ENCODE measurements around the gene PRKCE.

The PRKCE gene

DNA sequence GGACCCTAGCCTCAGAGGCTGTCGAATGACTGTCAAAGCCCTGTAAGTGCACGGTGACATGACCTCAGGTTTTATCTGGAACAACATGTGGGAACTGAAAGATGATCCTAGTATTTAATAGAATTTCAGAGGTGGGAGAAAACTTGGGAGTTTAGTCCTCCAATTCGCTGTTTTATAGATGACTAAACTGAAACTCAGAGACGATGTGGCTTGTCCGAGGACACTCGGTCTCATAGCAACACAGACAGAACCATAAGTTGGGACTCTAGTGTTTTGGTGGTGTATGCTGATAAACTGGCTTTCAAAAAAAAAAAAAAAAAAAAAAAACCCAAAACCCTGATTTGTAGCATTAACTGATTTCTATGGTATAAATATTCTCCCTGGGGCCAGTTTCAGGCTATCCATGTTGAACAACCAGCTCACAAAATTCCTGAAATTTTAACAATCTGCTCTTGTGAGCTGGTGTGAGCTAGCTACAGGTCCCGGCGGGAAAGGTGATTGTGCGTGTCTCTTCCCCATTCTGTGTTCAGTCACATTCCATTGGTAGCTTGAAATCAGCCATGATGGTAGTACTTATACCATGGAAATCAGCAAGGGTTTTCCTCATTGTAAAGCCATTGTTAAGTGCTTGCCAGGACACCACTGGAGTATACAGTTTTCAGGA lies 450.2 kb downstream of the PRKCE start:
- no peak for DNase-seq

DNA sequence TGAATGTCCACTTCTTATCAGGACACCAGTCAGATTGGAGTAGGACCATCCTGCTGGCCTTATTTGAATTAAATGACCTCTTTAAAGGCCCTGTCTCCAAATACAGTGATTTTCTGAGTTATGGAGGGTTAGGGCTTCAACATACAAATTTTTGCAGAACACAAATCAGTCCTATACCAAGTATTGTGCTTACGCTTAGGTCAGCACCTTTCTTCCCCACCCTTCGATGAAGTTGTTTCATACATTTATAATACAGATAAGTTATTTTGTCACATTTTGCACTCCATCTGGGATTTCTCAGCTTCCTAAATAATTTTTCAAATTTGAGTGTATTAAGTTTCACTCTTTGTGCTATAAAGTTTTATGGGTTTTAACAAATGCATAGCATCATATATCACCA lies 455.2 kb downstream of the PRKCE start:
- DNase-seq, result no peak

DNA sequence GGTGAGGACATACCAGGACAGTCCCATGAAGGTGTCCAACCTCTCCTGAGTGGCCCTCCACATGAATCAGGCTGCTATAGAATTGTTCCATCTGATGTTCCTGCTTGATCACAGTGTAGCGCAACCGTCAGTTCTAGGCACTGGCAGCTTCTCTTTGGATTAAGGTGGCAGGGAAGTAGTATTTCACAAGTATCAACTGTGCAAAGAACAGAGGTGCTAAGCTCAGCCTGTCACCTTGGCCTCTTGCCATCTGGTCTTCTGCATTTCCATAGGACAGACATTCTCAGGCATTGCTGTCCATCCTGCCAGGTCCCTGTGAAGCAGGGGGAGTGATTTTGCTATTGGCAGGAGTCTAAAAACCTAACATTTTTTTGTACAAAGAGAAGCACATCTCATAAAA lies 463.5 kb downstream of the PRKCE start:
- no peak for DNase-seq

DNA sequence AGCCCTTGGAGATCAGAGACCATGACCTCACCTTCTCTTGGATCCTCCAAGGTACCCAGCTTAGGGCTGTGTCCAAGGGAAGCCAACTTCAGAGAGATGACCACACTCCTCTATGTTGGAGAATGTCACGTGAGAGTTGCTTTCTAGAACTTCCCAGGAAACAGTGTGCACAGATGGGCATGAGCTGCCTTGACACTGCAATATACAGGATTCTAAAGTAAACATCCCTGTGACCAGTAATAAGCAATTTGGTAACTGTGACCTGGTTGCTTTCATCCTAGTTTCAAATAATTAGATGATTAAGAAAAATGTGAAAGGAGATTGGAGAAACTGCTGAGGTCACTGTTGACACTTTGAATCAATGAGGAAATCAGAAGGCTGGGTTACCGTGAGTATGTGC lies 464.7 kb downstream of the PRKCE start:
- DNase-seq, result no peak

DNA sequence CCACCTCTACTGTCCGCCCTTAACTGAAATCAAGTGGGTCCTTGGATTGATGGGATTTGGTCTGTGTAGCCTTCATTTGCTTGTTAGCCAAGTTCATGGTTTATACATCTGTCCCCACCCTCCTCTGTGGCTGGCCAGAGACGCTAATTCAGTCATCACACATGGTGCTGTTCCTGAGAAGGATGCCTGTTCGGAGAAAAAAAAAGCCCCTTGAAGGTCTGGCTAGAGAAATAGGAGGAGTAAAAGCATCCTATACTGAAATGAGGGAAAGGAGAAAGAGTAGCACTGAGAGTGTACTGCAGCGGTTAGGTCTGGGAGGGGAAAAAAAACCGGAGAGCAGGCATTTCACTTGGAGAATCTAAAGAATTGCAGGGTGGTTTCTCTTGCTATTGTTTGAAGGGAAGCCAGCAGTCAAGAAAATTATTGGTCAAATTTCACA lies 465.1 kb downstream of the PRKCE start:
- DNase-seq, result no peak

DNA sequence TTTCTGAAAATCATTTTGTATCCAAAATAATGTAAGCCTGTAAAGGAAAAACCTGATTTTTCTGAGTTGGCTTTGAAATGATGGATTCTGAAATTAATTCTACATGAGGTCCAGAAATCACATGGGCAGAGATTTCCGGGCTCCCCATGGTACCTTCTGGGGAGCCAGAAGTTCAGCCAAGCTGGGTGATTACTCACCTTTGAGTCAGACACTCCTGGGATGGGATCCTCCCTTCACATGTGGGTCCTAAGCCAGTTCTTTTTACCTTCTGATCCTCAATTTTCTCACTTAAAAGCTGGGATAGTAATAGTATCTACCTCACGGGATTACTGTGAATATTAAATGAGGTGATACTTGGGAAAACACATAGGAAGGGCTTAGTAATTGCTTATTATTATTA lies 465.9 kb downstream of the PRKCE start:
- DNase-seq, result no peak

DNA sequence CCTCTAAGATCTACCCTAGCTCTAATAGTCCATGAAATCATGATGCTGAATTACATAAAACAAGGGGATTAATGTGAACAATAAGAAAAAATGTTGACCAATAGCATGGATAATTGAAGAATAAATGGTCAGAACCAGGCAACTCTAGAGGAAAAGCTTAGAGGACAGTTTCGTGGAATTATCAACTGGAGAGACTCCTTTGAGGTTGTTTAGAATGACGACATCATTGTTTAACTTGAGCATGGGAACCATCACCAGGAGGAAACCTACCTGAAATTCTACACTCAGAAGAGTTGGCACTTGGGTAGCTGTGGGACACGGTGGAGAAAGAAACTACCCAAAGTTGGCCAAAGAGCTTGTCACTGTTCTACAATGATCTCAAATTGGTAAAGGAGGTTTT lies 466.5 kb downstream of the PRKCE start:
- DNase-seq, result no peak

DNA sequence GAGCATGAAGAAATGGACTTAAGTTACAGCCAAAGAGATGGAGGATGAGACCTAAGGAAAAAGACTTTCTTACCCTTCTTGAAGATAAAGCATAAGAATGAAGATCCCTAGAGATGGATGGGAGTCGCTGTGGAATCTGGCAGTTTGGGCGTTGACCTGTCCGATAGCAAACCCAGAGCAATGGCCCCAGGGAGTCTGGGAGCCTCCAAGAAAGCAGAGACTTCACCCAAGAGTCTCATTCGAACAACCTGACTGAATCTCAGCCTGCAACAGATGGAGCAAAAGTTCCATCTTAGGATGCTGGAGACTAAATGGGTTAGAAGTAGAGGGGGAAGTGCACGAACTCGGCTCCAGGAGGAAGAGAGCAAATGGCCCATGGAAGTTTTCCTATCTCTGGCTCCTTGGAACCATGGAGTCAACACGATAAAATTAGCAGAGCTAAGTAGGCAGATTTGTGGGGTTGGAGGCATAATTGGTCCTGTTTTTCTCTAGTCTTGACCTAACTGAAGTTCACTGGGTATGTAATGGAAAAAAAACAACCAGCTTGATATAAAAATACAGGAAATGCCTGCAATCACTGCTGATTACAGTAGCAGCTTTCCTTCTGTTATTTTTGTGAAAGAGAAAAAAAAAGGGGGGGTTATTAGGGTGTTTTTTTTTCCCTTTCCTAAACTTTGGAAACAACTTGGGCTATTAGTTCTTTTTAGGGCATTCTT lies 467.3 kb downstream of the PRKCE start:
- no peak for DNase-seq

DNA sequence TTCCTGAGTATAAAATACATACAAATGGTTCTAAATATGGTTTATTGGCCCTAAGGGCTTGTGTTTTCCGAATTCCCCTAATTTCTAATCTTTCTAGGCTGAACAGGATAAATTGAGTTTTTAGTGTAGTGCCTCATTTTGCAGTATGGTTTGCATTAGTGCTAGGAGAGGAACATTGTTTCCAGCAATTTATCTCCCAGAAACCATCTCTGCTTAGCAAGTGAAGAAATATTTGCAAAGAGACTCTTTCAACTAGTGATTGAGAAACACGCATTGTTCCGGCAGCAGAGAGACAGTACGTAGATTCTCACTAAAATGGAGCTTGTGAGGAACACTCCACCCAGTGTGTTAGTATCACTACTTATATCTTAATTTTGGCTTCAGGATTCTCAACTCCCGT lies 468.0 kb downstream of the PRKCE start:
- no peak for DNase-seq

DNA sequence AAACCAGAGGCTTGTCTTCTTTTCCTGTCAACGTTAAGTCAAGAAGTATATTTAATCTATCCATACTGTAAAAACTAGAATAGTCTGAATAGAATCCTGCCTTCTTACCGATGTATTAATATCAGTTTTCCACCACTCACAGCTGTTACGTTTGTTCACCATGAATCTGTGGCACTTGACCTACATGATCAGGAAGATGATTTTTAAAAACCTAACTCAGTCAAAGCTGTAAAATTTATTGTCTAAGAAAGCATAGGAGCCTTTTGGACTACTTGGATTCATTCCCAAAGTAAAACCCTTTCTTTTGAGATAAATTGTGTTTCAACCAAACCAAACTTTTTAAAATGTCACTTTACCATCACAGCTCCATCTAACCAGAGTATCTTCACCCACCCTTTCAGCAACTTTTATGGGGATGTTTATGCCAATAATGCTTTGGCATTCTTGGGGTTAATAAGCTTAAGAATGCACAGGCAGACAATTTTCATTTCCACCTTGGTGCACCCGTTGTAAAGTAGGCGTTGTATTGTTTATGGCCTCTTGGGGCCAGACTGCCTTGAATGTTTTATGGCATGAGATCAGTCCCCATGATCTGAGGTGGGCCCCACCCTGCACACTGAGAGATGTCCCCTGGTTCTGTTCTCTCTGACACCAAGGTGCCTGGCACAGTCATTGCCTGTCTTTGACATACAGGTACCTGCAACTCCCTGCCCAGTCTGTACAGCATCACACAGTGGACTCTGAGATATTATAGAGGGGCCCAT lies 469.5 kb downstream of the PRKCE start:
- no peak for DNase-seq

DNA sequence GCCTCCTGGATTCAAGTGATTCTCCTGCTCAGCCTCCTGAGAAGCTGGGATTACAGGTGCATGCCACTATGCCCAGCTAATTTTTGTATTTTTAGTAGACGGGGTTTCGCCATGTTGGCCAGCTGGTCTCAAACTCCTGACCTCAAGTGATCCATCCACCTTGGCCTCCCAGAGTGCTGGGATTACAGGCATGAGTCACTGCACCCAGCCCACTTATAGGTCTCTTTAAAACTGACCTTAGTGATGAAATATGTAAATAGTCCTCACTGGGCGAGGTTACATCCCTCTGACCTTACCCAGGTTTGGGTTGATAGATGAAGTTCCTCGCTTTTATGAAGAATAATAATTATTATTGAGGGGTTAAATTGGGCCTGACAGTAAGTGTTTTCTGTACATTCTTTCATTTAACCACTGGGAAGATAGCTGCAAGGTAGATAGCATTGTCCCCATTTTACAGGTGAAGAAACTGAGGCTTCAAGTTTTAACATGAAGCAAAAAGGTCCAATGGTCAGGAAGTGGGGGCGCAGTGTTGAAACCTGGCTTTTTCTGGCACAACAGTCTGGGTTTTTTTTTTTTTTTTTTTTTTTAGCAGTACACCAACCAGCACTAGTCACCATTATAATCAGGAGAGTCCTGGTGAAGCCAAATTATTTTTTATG lies 471.0 kb downstream of the PRKCE start:
- no peak for DNase-seq

DNA sequence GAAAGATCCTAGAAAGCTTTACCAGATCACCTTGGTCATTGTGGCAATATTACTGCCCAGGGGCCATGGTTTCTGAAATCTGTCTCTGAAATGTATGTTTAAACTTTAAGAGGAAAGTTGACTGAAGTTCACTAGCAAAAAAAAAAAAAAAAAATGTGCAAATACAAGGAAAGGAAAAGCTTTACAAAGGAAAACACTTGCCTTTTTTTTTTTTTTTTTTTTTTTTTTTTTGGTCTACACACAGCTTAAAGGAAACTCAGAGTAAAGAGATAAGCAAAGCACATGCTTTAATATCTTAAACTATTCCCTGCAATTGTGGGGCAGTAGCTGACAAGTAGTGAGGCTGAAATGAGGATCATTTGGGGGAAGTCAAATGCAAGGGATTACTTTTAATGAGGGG lies 471.5 kb downstream of the PRKCE start:
- no peak for DNase-seq

DNA sequence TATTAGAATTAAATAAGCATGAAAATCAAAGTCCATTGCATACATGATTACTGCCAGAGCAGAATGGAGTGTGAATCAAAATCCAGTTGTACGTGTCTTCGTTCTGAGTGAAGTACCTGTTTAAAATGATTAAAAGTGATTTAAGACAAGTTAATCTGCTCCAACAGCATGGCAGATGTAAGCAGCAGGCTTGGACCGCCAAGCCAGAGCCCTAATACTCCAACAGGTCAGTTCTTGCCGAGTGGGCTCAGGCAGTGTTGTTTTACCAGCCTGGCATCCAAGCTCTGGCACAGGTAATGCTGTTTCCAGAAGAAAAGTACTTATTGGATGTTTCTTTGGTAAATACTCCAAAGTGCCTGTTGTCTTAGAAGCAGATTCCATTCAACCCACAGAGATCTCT lies 474.3 kb downstream of the PRKCE start:
- no peak for DNase-seq

DNA sequence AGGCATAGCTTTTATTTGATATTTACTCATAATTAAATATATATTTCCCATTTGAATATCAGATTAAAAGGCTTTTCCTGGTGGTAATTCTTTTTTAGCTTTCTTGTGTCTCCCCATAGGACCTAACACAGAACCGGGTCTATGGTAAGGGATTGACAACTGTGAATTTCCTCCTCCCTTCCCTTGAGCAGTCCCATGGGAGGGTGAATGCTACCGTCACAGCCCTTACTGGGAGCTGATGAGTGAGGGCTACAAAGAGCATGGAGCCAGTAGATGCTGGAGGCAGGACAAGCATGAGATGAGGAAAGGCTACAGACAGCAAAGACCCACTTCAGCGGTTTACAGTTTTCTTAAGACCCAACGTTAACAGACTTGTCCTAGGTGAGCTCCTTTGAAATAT lies 475.1 kb downstream of the PRKCE start:
- no peak for DNase-seq

DNA sequence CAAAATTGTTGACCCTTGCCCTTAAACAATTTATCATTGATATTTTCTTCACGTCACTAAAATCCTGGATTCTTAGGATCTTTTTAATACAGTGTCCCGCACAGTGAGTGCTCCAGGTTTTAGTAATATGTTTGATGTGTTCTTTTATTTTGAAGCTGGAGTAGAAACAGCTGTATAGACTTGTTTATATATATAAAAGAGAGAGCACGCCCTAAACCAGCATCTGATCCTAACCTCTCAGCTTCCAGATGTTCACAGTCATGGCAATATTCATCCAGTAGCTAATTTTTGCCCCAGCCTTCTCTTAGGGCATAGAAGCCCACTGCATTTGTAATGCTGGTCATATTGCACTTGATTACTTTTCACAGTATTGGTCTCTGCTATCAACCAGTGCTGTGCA lies 475.7 kb downstream of the PRKCE start:
- no peak for DNase-seq

DNA sequence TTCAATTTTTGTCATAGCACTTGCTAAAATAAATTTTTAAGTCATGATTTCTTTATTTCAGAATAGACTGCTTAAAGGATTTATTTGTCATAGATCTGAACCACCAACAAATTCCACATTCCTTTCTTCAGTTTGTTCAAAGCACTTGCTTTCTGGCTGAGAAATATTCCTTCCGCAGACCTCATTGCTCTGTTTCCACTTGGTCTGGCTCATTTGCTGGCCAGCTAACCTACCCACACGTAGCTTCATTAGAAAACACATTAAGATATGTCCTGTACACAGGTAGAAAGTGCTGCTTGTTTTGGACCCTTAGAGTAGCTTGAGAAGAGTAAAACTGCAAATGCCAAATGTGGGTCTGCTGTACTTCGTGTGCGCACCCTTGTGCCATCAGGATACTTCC lies 479.0 kb downstream of the PRKCE start:
- no peak for DNase-seq

DNA sequence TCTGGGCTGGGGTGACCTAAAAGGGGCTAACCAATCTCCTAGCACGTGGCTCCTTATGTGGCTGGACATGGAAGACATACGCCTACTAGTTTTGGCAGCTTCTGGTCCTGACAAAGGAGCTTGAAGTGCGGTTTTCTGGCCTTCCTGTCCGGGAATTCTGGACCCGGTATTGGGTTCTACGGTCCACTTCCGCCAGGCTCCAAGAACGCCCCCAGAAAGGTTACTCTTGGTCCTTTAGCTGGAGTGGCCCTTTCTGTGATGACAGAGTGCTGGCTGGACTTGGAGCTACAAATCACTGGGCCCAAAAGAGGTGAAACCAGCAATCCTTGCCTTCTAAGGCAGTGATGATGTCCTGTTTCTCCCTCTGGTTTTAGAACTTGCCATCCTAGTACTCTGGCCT lies 481.5 kb downstream of the PRKCE start:
- no peak for DNase-seq

DNA sequence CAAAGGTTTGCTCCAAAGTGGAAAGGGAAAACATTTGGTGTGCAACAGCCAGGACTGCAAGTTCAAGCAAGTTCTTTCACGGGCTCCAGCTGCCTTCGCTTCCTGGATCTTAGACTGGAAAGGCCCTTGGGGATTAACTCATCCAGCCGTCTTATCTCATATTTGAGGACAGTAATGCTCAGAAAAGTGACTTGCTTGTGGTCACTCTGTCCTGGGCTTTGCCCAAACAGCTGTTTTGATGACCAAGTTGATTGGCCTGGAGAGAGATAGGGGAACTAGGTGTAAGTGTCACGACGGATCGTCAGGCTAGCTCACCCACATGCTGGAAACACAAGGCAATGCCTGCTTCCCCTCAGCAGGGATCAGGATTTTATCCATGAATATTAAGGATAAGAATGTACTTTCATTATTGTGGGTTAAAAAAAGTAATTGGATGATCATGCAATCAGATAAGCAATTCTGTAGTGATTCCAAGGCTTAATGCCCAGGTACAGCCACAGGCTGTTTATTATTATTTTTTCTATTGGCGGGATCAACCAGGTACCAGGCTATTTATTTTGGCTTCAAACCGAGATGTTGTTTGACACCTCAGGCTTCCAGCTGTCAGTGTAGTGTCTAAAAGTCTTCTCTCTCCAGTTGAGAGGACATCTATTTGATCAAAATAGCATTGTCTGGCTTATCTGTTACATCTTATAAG lies 483.2 kb downstream of the PRKCE start:
- no peak for DNase-seq

DNA sequence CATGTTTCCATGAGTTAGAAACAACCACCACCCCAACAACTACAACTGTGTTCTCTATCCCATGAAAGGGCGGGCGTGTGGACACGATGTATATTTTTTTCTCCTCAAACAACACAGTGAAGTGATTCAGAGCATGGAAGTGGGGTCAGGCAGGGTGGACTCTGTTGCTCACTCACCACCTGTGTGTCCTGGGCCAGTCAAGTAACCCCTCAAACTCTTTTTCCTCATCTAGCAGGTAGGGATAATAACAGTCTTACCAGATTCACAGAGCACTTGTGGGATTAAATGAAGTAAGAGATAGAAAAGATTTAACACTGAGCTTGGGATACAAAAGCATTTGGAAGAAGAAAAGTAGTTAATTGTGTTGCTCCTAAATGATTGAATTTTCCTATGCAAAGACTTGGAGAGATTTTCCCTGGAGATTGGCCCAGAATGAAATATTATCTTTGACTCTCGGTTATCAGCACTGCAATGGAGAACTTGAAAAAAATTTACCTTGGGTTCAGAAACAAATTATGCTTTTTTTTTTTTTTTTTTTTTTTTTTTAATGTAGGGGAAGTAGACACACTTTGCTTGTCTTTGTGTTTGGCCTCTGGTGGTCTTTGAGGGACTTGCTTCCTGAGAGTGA lies 483.9 kb downstream of the PRKCE start:
- no peak for DNase-seq

DNA sequence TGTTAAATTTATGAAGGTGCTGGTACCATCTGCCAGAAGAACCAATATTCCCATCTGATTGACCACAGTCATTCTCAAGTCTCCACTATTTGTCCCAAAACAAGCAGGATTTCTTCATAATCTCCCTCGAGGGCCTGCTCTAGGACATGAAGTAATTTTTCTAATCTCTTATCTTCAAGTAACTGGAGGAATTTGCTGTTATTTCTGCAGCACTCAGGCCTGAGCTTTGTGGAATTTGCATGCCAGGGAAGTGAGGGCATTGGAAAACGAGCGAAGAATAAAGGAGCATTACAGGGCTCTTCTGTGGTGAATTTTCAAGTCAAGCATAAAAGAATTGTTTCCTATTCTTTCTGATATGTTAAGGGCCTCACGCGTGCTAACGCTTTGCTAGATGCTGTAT lies 484.5 kb downstream of the PRKCE start:
- DNase-seq, result no peak

DNA sequence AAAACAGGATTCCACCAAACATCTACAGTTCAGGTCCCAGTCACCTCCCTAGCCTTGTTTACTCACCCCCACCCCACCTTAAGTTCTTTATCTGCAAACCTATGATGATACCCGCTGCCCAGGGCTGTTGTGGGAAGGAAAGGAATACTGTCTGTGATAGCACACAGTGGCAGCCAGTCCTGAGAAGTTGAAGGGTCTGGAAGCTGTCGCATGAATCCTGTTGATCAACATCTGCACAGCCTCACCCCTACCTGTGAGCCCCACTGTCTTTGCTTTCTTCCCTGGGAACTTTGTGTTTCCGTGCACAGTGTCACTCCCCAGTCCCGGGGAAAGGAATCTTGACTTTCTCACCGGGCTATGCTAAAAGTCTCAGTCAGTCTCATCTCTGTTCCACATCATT lies 485.0 kb downstream of the PRKCE start:
- DNase-seq, result no peak

DNA sequence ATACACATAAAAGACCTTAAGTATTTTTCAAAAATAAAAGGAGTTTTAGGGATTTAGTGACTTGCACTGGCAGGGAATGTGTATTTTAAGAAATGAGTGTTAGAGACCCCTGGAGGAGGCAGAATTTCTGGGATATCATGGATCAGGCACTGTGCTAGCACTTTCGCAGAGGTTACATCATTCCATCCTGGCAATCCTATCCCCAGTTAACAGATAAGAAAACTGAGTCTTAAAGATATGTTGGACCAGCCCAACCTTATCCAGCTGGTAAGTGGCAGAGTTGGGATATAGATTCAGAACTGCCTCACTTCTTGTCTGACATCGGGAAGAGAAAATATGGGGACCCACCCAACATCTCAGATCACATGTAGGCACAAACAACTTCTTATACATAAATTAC lies 485.5 kb downstream of the PRKCE start:
- DNase-seq, result no peak
